Prostate gland (tissue), 2 donors: ENCODE measurements around the gene EMID1. TPM values are rescaled to one million over a fixed set of nuclear protein-coding genes. Genes with fewer than 3 reads are reported as not detected.

Experiments used
- DNase-seq: peaks from one replicate; pipeline ENCODE4 v3.0.0-alpha.2; 2019; ENCODE audit warnings: low spot score
- H3K27ac ChIP-seq, 2 donors: fragments of 200-600 bp; sonication (generic); 2 replicates each; pipeline ENCODE4 v1.5.1; 2017 to 2019
- H3K27me3 ChIP-seq: fragments of 200-600 bp; sonication (generic); replicated peaks from 2 replicates; pipeline ENCODE4 v1.5.1; 2019; ENCODE audit not compliant: insufficient read depth
- H3K36me3 ChIP-seq, 2 donors: fragments of 200-600 bp; sonication (generic); 1 replicate in 1 of 2; 2 replicates in 1 of 2; pipeline versions ENCODE4 v1.5.1 to v1.8.1; 2017 to 2019
- H3K4me1 ChIP-seq: fragments of 200-600 bp; sonication (generic); replicated peaks from 2 replicates; pipeline ENCODE4 v1.5.1; 2019
- H3K4me3 ChIP-seq, 2 donors: fragments of 200-600 bp; sonication (generic); 2 replicates each; pipeline ENCODE4 v1.5.1; 2017 to 2019
- H3K9me3 ChIP-seq: fragments of 200-600 bp; sonication (generic); 2 replicates; pipeline ENCODE4 v1.5.1; 2017
- CTCF ChIP-seq, 4 experiments: fragments of 200-600 bp in 2 of 4; fragments of 450-650 bp in 2 of 4; sonication (generic) in 2 of 4; IDR thresholded peaks; 1 replicate in 3 of 4; 2 replicates in 1 of 4; pipeline ENCODE4 v1.5.1; 2016 to 2019; ENCODE audit warnings: antibody characterized with exemption in 4 of 4, mild to moderate bottlenecking in 2 of 4, moderate library complexity in 2 of 4
- POLR2A ChIP-seq: fragments of 450-650 bp; IDR thresholded peaks from one replicate; pipeline ENCODE4 v1.6.1; 2016; ENCODE audit warnings: antibody characterized with exemption, mild to moderate bottlenecking
- POLR2AphosphoS5 ChIP-seq: sonication (generic); formaldehyde crosslinking; IDR thresholded peaks from one replicate; pipeline ENCODE4 v1.6.1; 2017; ENCODE audit warnings: antibody characterized with exemption
- WGBS: methylation state at CpG from one replicate; pipeline ENCODE4 v1.1.5; 2018; 5-methylcytosine and 5-hydroxymethylcytosine counted together
- intact Hi-C: fragments of 100-400 bp; cut with DNase I; formaldehyde crosslinking; loops from one replicate; pipeline ENCODE4 v1.14.2; 2022
- small RNA-seq, 2 donors: library from RNA; depleted of rRNA; stranded (forward); fragments of <200 nt; gene quantifications; one replicate each; pipeline ENCODE3, GENCODE V24; 2016
- total RNA-seq, 2 donors: library from RNA; depleted of rRNA; stranded (reverse); fragments of >200 nt; gene quantifications; one replicate each; pipeline ENCODE4 v1.1.0, GENCODE V29; 2016

Gene EMID1
- total RNA-seq, 2 donors from 2014 or later, result 12.8 to 14.7 TPM

- H3K36me3 ChIP-seq, result no peaks in the 10 kb centered on the region
- no peaks in the 10 kb centered on the region for H3K27me3 ChIP-seq
- TF ChIP-seq CTCF (IDR thresholded peaks at IDR 0.05) (no peak), POLR2AphosphoS5 (no peak), POLR2A (no peak)
- no peak for DNase-seq
- peak overlapping the region; percentile 11 to 89 for H3K27ac ChIP-seq
- H3K4me1 ChIP-seq, result peaks cover 32% of the 10 kb centered on the region
- H3K4me3 ChIP-seq, result peak overlapping the region in 1 of 2 donors; percentile 97
- 48% methylated on average over 38 of the region's 50 CpGs for WGBS
- no peaks in the 10 kb centered on the region for H3K9me3 ChIP-seq
- intact Hi-C loops, result no loop called here
Measured at GRCh38 chr22:29308148-29308790, 102.6 kb downstream of the EMID1 start.

GRCh38 chr22:29308791-29309262, 103.1 kb downstream of the EMID1 start:
- no peak for DNase-seq
- 79% methylated on average over 13 of the region's 13 CpGs for WGBS
- H3K4me3 ChIP-seq, result peak overlapping the region in 1 of 2 donors; percentile 97
- H3K36me3 ChIP-seq, result no peaks in the 10 kb centered on the region
- H3K27ac ChIP-seq, result peak overlapping the region in 1 of 2 donors; percentile 89
- no peak for TF ChIP-seq CTCF (IDR thresholded peaks at IDR 0.05)
- no peak for TF ChIP-seq POLR2A
- no peak for TF ChIP-seq POLR2AphosphoS5
- peaks cover 37% of the 10 kb centered on the region for H3K4me1 ChIP-seq
- H3K27me3 ChIP-seq, result no peaks in the 10 kb centered on the region
- H3K9me3 ChIP-seq, result no peaks in the 10 kb centered on the region
- intact Hi-C loops, result no loop called here

Small RNA genes lying within 50 kb of the gene (small RNA-seq; reads per million reads assigned to genes)
- gene RNU6-1219P, result 0 reads per million in 2 donors

Other genes starting within 250 kb of the EMID1 start
- 1 to 10 TPM in 1 of 2 donors, under 1 TPM in 1; 0.36 to 1.4 TPM for gene C22orf31, start 144.1 kb upstream of the EMID1 start, total RNA-seq
- gene KREMEN1, start 132.9 kb upstream of the EMID1 start, total RNA-seq, result 10 to 100 TPM; 19.3 to 49.0 TPM
- gene RHBDD3, start 62.1 kb downstream of the EMID1 start, total RNA-seq, result 10 to 100 TPM; 66.9 to 74.6 TPM
- gene EWSR1, start 62.4 kb downstream of the EMID1 start, total RNA-seq, result 100 to 1,000 TPM; 181 to 213 TPM
- gene GAS2L1, start 100.8 kb downstream of the EMID1 start, total RNA-seq, result 100 to 1,000 TPM in 1 of 2 donors, 10 to 100 TPM in 1; 85.8 to 159 TPM
- 10 to 100 TPM in 1 of 2 donors, 1 to 10 TPM in 1; 9.2 to 15.1 TPM for gene RASL10A, start 109.8 kb downstream of the EMID1 start, total RNA-seq
- 100 to 1,000 TPM; 104 to 143 TPM for gene AP1B1, start 182.7 kb downstream of the EMID1 start, total RNA-seq
- 1 to 10 TPM in 1 of 2 donors, not detected in 1; 1.7 TPM for gene RFPL1, start 232.7 kb downstream of the EMID1 start, total RNA-seq